A549 treated with AZD2906 at 1 μM for 4 hours (cell line): ENCODE measurements around the gene RFPL2. TPM values are rescaled to one million over a fixed set of nuclear protein-coding genes. Genes with fewer than 3 reads are reported as not detected.

Experiments used
- total RNA-seq: library from RNA; stranded (reverse); fragments of 200-300 nt; extraction: Qiagen RNA extraction; gene quantifications from 5 replicates; pipeline ENCODE4 v1.2.3, GENCODE V29; 2022

The RFPL2 gene
- 0.08 to 0.20 TPM (median 0.12 TPM) in 5 replicates for total RNA-seq

DNA sequence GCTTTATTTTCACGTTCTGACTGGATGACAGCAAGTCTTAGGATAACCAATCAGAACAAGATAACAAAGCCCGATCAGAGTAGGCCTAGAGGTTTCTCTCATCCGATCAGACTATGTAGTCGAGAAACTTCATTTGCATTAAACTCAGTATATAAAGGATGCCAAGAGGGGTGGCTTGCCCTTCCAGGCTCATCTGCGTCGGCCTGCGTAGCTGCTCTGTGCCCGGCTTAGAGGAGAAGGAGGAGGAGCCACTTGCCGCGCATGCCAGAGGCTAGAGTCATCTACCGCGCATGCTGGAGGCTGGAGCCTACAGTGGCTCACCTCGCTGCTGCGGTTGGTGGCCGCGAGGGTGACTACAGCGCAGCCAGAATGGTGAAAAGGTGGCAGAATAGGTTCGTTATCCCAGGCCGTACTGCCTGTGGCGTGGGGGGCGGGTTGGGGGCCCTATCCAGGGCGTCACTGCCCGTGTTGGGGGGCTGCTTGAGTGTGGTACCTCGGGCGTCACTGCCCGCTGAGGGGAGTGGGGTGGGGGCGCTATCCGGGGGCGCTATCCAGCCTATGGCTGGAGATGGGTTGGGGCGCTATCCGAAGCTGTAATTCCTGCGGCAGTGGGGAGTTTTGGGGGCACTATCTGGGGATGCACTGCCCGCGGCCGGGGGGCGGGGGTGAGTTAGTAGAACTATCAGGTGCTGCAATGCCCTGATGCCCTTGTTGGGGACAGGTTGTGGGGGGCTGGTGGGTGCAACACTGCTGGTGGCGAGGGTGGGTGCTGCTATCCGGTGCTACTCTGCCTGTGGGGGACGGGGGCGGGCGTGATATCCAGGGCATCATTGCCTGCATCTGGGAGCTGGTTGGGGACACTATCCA lies at the start of gene RFPL2:
RFPL2 (minus strand) TSS at position 218 of the 867 bp plus-strand sequence. CDS start 2,622 bp downstream, outside the sequence.

DNA sequence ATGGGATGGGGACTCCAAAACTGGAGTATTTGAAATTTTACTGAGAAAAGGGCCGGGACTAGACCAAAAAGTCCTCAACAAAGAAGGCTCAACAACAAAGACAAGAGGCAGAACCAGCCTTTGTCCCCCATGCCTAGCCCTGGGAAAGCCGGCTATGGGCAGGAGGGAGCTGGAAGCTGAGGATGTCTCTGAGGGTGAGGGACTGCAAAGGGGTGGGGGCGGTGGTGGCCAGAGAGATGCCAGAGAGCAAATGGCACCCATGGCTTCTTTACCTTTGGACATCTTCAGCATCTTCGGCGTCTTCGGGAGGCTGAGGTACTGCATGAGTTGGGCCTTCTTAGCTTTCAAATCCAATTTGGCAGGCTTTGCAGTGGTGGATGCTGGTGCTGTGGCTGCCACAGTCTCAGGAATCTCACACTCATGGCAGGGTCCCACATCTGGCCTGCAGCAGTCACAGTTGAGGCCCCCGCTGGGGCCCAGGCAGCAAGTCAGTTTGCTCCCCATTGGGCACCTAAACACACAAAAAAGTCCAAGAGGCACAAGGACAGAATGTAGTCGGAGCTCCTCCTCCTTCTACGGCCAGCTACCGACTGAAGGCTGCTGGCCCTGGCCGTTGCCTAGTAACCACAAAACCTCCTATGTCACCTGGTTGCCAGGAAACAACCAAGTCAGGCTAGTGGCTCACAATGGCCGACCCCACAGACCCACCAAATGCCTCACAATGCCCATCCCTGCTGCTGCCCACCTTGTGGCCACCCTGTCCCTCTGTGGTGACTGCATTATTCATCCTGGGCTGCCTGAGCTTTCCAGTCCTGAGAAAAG lies 46.0 kb downstream of the RFPL2 start, which contains the start of gene C22orf42:
C22orf42 (minus strand) TSS at position 592 of the 822 bp plus-strand sequence; CDS start at position 504, 88 bp downstream.

Other genes starting within 250 kb of the RFPL2 start
- gene SLC5A1, start 161.8 kb downstream of the RFPL2 start, total RNA-seq: 0.03 to 0.05 TPM (median 0.03 TPM) in 5 replicates
- gene C22orf42, start 45.8 kb downstream of the RFPL2 start, total RNA-seq: not detected in 5 replicates
- not detected in 5 replicates for gene SLC5A4, start 50.3 kb upstream of the RFPL2 start, total RNA-seq
- not detected in 5 replicates for gene RFPL3, start 152.8 kb upstream of the RFPL2 start, total RNA-seq
- 74.2 to 86.6 TPM (median 75.1 TPM) in 5 replicates for gene RTCB, start 207.2 kb upstream of the RFPL2 start, total RNA-seq